A673 (cell line): ENCODE data around the gene NAV2. TPM values are rescaled to one million over a fixed set of nuclear protein-coding genes. Genes with fewer than 3 reads are reported as not detected.

ENCODE experiments used
- BruUV-seq: library from RNA; stranded (reverse); fragments of 400-500 nt; replicated peaks from 2 replicates; lab custom pipeline; 2021; lab: Mats Ljungman, UMichigan
- CTCF ChIA-PET: fragments of 300-600 bp; sonication (Branson Sonifier 250); formaldehyde crosslinking; loops from one replicate; lab custom pipeline; 2022; ENCODE audit warnings: antibody characterized with exemption; lab: Charles Lee
- POLR2A ChIA-PET: fragments of 300-600 bp; sonication (Branson Sonifier 250); formaldehyde crosslinking; loops from one replicate; lab custom pipeline; 2022; ENCODE audit warnings: antibody characterized with exemption; ENCODE audit not compliant: low non-redundant PET; lab: Charles Lee
- DNase-seq: peaks from one replicate; pipeline ENCODE4 v3.0.0-alpha.2; 2015; ENCODE audit warnings: low spot score
- H3K27ac ChIP-seq: fragments of 200-600 bp; sonication (generic); 2 replicates; pipeline ENCODE4 v1.5.1; 2016; ENCODE audit warnings: mixed run types, low read depth, mild to moderate bottlenecking, mixed read lengths, antibody characterized with exemption, low read length; ENCODE audit not compliant: poor library complexity, severe bottlenecking
- H3K27me3 ChIP-seq: fragments of 200-600 bp; sonication (generic); replicated peaks from 2 replicates; pipeline ENCODE4 v1.6.1; 2017; ENCODE audit warnings: mixed run types, low read depth, mild to moderate bottlenecking, mixed read lengths, antibody characterized with exemption, low read length; ENCODE audit not compliant: insufficient read depth, poor library complexity
- H3K36me3 ChIP-seq: fragments of 200-600 bp; sonication (generic); 2 replicates; pipeline ENCODE4 v1.6.1; 2016; ENCODE audit warnings: mixed run types, mild to moderate bottlenecking, mixed read lengths, antibody characterized with exemption, low read length; ENCODE audit not compliant: insufficient read depth, poor library complexity, severe bottlenecking
- H3K4me1 ChIP-seq: fragments of 200-600 bp; sonication (generic); 2 replicates; pipeline ENCODE4 v1.6.1; 2017; ENCODE audit warnings: mixed run types, mild to moderate bottlenecking, mixed read lengths, antibody characterized with exemption, low read length; ENCODE audit not compliant: insufficient read depth, poor library complexity, severe bottlenecking
- H3K4me3 ChIP-seq: fragments of 200-600 bp; sonication (generic); 2 replicates; pipeline ENCODE4 v1.5.1; 2016; ENCODE audit warnings: low read depth, mixed run types, mild to moderate bottlenecking, mixed read lengths, low read length; ENCODE audit not compliant: poor library complexity, severe bottlenecking
- H3K9me3 ChIP-seq: fragments of 200-600 bp; sonication (generic); 2 replicates; pipeline ENCODE4 v1.6.1; 2016; ENCODE audit warnings: mixed run types, low read depth, mild to moderate bottlenecking, mixed read lengths, antibody characterized with exemption, low read length; ENCODE audit not compliant: poor library complexity, severe bottlenecking
- CTCF ChIP-seq: fragments of 300-800, 200-600 bp; sonication (generic); conservative IDR thresholded peaks from 2 replicates; pipeline ENCODE4 v1.5.1; 2017; ENCODE audit warnings: low read depth, mild to moderate bottlenecking, antibody characterized with exemption, low read length, moderate library complexity, mixed read lengths
- EZH2 ChIP-seq: fragments of 200-600 bp; sonication (generic); IDR thresholded peaks from 2 replicates; pipeline ENCODE4 v1.6.1; 2017; ENCODE audit warnings: borderline replicate concordance, low read depth, mild to moderate bottlenecking, mixed read lengths, antibody characterized with exemption, low read length; ENCODE audit not compliant: poor library complexity, severe bottlenecking
- intact Hi-C: fragments of 100-400 bp; cut with micrococcal nuclease; formaldehyde crosslinking; loops from one replicate; pipeline ENCODE4 v1.10.0; 2022; ENCODE audit not compliant: unreplicated experiment
- total RNA-seq: library from RNA; stranded (reverse); gene quantifications from 2 replicates; pipeline ENCODE4 v1.2.3, GENCODE V29; 2021

NAV2 gene
- total RNA-seq, 1 experiment from 2014 or later: not detected

GRCh38 chr11:19677381-19678080 lies 35.1 kb upstream of the NAV2 start:
- Histone ChIP-seq H3K4me3 (no peak overlapping the region), H3K27me3 (no peaks in the 10 kb centered on the region), H3K9me3 (no peaks in the 10 kb centered on the region), H3K36me3 (no peaks in the 10 kb centered on the region), H3K4me1 (no peaks in the 10 kb centered on the region), H3K27ac (no peak overlapping the region)
- intact Hi-C loops: no loop called here
- no TSS peak for BruUV-seq
- ChIA-PET POLR2A (interaction anchor here (0.7 kb wide), 1 partner anchor 52 kb away, joined by 4 read pairs; no protein-coding TSS in a partner anchor), CTCF (no interaction called here)
- no peak for DNase-seq
- no peak for TF ChIP-seq CTCF
- no peak for TF ChIP-seq EZH2

- no peaks in the 10 kb centered on the region for H3K27me3 ChIP-seq
- intact Hi-C loops: no loop called here
- CTCF ChIA-PET: no interaction called here
These were observed 32.4 kb upstream of the NAV2 start for GRCh38 chr11:19679952-19680828.

More at GRCh38 chr11:19679952-19680828, 32.4 kb upstream of the NAV2 start:
- no TSS peak for BruUV-seq
- H3K4me3 ChIP-seq: no peak overlapping the region
- H3K4me1 ChIP-seq: no peaks in the 10 kb centered on the region
- TF ChIP-seq EZH2 (no peak), CTCF (no peak)
- H3K27ac ChIP-seq: no peak overlapping the region
- no peaks in the 10 kb centered on the region for H3K36me3 ChIP-seq
- H3K9me3 ChIP-seq: no peaks in the 10 kb centered on the region
- DNase-seq: peak; percentile 7
- POLR2A ChIA-PET: no interaction called here
